Measurements from ENCODE around the gene EFCAB8.

- no peak for TF ChIP-seq CTCF (IDR thresholded peaks at IDR 0.05)
- TF ChIP-seq POLR2A (IDR thresholded peaks at IDR 0.05) = no peak
These were observed 112.2 kb downstream of the EFCAB8 start for GRCh38 chr20:32970973-32971300.

Measured in uterus (tissue), 2 donors.